CD4-positive, alpha-beta T cell treated with Interleukin-1 beta for 1 hour (primary cell): ENCODE measurements around the gene HORMAD2.
A peak's percentile ranks its signal among the peaks of the same experiment; 100 is the strongest.
"Not testable (repeated sequence)": the region's sequence is repeated elsewhere in the genome, so short reads cannot be mapped to it uniquely, and the experiment has no call there.

ENCODE experiments used
- DNase-seq, 2 donors: peaks; one replicate each; pipeline ENCODE4 v3.0.0-alpha.2; 2020 to 2022

Gene HORMAD2

DNA sequence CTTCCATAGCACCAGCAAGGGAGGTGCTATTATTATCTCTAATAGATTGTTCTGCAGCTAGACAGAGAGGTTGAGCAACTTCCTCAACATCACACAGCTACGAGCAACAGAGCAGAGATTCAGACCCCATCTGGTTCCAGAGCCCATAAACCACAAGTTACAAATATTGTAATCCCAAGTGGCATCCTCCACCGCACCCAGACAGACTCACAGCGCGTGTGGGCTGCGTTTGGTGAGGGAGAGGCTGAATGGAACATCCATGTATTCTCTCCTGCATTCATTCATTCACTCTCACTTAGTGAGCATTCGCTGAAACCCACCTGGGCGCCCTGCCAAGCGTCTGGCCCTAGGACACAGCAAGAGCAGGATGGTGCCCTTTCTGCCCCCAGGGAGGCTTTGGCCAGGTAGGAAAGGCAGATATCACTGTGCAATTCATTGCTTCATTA, 132.8 kb downstream of the HORMAD2 start:
- DNase-seq: peak in 1 of 2 donors; percentile 27

DNA sequence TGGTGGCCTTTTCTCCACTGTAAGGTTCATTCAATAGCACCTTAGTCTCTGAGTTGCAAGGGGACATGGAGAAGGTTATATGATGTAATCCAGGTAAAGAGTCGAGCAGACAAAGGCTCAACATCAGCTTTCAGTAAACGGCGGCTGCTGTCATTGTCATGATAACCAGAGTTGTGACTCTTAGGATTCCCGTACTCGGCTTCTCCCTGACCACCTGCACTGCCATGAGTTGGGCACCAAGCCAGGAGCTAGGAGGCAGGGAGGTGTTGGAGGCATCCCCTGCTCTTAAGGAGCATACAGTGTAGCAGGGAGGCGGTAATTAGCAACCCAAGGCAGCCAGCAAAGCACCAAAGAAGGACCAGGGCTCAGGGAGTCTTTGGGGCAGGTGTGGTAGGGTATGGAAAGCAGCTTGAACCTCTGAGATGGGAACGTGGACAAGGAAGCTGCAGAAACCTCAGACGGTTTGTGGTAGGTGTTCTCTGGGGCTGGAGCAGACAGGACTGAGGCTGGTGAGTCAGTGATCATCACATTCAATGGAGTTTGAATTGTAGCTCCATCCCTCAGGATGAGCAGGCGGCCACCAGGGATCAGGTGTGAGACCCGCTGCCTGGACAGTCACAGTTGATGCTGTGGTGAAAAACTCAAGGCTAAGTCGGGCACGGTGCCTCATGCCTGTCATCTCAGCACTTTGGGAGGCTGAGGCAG, 134.6 kb downstream of the HORMAD2 start:
- DNase-seq: no peak

DNA sequence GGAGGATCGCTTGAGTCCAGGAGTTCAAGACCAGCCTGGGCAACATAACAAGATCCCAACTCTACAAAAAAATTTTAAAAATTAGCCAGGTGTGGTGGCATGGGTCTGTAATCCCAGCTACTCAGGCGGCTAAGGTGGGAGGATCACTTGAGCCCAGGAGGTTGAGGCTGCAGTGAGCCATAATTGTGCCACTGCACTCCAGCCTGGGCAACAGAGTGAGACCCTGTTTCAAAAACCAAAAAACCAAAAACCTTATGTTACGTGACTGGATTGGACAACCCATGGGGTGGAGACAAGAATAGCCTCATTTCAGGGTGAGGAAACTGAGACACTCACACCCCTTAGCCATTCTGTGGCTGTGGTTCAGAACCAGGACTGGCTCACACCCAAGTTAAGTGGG, 136.0 kb downstream of the HORMAD2 start:
- not testable (repeated sequence) for DNase-seq

DNA sequence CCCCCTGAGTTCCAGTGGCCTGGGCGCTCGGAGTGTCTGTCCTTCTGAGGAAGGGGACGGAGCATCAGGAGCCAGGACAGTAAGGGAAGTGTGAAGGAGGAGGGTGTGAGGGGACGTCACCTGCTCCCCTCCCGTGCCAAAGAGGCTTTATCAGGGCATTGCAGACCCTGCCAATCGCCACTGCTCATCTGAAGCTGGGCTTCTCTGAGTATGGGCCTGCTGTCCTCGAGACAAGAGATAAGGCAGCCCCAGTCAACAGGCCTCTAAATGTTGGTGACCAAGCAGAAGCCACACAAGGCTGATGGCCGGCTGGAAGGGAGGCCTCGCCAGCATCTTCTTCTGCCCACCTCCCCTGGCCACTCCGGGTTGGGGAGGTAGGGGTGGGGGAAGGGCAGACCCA, 136.4 kb downstream of the HORMAD2 start:
- no peak for DNase-seq

DNA sequence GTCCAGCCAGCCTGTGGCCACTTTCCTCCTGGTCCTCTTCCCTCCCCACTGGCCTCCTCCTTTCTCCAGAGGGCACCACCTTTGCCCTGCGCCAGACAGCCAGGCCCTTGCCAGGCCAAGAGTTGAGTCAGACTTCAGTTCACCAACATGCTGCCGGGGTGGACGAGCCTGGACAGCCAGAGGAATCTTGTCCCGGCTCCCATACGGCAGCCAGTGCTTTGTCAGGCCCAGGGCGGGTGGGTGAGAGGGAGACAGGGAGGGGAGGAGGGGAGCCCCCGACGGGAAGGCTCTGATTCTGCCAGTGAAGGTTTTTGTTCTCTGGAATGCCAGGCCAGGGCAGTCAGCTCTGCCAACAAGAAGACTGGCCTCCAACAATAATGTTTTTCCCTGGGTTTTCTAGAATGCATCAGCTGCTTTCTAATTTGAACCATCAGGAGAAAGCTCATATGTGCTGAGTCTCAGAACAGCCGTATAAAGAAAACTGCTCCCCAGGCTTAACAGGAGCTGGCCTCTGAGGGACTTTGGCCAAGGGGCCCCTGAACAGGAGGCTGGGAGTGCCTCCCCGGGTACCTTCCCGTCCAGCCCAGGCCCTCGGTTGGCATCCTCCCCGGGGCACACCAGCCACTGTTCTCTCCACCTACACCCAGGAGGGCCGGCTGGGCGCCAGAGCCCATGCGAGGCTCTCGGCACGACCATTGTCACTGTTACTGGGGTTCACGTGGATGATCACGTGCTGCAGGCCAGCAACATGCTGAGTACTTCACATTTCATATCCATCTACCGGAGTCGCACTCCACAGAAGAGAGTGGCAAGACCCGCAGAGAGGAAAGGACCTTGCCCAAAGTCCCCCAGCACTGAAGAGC, 137.7 kb downstream of the HORMAD2 start:
- no peak for DNase-seq

DNA sequence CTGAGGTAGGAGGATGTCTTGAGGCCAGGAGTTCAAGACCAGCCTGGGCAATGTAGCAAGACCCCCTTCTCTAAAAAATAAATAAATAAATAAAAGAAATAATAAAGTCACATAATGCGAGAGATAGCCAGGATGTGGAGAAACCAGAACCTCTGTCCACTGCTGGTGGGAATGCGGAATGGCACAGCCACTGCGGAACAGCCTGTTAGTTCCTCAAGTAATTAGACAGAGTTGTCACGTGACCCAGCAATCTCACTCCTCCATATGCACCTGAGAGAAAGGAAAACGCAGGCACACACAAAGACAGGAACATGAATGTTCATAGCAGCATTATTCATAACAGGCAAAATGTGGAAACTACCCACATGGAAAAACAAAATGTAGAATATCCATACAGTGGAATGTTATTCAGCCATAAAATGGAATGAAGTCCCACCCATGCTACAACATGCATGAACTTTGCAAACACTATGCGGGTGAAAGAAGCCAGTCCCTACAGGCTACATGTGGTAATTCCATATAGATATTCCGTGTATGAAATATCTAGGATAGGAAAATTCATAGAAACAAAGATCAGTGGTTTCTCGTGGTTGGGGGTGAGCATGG, 138.9 kb downstream of the HORMAD2 start:
- DNase-seq: no peak

DNA sequence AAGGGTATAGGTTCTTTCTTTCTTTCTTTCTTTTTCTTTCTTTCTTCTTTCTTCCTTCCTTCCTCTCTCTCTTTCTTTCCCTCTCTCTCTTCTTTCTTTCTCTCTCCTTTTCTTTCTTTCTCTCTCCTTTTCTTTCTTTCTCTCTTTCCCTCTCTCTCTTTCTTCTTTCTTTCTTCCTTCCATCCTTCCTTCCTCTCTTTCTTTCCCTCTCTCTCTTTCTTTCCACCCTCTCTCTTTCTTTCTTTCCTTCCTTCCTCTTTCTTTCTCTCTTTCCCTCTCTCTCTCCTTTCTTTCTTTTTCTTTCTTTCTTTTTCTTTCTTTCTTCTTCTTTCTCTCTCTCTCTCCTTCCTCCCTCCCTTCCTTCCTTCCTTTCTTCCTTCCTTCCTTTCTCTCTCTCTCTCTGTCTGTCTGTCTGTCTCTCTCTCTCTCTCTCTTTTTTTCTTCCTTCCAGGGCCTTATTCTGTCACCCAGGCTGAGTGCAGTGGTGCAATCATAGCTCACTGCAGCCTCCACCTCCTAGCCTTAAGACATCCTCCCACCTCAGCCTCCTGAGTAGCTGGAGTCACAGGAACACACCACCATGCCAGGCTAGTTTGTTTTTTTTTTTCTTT, 139.5 kb downstream of the HORMAD2 start:
- no peak for DNase-seq

DNA sequence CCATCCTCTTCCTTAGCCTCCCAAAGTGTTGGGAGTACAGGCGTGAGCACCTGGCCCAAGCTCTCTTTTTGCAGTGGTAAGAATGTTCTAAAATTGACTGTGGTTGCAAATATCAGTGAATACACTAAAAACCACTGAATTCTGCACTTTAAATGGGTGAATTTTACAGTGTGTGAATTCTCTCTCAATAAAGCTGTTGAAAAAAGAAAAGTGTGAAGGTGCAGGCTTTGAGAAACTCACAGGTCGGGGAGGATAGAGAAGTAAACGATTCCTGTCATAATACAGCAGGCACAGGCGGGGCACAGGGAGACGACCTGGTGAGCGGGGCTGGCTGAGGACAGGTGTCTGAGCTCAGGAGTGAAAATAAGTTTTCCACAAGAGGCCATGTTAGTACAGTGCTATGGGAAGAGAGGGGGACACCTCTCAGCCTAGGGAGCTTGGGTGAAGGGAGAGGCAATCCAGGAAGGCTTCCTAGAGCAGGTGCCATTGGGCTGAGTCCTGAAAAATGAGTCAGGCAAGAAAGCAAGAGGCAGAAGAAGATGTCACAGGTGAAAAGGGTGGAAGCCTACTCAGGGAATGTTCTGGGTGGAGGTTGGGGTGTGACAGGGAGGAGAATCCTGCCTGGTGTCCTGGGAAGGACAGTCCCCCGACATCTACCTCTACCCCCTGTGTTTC, 140.2 kb downstream of the HORMAD2 start:
- no peak for DNase-seq

DNA sequence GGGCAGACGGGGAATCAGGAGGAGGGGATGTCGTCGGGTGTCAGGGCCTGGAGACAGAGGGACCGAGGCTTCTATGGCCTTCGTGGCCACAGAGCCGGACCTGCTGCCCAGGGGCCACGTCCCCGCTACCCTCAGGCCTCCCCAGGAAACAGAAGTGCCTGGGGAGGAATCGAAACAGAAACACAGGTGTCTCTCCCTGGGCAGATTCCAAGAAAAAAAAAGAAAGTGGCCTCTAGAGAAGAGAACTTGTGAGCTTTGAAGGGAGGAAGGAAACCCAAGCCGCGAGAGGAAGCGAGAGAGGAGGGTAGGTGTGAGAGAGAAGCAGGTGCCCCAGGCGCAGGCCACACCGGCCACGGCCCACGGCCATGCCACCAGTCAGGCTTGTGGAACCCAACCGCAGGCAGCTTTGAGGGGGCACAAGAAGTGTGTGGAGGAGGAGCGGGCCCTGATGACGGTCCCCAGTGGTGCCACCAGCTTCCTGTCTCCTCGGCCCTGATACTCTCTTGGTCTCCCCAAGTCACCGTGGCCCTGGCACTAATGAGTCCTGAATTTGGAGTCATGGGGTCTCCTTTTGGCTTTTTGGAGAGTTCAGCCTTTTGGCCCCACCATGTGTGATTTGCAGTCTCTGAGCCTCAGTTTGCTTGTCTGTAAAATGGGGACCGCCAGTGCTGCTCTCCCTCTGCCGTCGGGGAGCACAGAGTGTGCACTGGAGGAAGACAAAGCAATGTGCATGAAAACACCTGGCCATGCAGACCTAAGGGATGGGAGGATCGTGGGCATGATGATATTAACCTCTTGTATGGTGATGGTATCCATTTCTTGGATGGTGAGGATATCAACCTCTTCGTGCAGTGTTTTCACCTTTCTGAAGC, 141.1 kb downstream of the HORMAD2 start:
- DNase-seq: peak; percentile 61 to 72

DNA sequence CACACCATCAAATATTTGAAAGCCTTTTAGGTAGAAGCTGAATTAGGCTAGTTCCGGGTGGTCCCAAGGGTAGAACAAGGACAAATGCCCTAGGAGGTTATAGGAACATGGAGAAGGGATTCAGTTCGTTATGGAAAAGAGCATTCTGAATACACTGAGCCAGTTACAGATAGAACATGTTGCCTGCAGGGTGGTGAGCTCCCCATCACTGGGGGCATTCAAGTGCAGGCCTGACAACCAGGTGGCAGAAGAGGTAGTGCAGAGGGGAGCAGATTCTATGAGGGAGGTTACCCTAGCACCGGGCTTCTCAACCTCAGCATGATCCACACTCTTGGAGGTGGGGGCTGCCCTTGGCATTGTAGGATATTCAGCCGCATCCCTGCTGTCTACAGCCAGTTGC, 142.1 kb downstream of the HORMAD2 start:
- no peak for DNase-seq

DNA sequence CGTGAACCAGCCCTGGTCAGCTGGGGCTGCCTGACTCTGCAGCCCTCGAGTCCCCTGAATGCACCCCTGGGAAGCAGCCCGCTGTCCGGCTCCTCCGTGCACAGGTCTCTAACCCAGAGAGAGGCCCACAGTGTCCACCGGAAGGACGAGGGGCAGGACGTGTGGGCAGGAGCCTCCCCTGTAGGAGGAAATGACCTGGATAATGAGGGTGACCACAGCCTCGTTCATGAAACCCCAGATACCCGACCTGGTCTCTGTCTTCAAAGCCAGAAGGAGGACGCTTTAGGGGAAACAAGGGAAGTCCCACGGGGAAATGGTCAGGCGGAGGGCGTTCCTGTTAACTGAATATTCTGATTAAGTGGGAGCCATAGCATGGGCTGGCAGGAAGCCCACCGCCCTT, 143.0 kb downstream of the HORMAD2 start:
- DNase-seq: no peak

DNA sequence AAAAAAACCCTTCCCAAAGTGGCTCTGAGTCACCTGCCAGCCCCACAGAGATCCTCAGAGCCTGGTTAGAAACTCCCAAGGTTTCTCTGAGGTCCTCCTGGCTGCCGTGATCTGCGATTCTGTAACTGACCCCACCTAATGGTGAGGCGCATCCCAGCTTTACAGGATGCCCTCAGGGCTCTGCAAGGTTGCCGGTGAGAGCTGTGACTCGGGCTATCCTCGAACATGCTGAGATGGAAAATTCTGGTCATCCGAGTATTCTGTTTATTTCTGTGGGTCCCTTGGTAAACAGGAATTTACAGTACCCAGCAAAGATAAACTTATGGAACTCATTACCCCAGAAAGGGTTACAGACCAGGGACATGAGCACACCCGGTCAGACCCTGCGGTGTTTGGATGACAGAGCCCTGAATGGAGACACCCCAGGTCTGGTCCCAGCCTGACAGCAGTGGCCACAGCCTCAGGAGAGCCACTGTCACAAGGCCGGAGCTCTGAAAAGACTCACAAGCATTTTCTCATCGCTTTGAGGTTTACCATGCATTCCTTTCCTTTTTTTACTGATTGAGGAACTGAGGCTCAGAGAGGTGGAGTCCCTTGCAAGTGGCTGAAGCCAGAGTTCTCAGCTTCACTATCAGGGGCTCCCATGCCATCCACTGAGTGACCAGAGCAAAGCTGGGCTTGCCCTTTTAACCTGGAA, 144.0 kb downstream of the HORMAD2 start:
- no peak for DNase-seq

DNA sequence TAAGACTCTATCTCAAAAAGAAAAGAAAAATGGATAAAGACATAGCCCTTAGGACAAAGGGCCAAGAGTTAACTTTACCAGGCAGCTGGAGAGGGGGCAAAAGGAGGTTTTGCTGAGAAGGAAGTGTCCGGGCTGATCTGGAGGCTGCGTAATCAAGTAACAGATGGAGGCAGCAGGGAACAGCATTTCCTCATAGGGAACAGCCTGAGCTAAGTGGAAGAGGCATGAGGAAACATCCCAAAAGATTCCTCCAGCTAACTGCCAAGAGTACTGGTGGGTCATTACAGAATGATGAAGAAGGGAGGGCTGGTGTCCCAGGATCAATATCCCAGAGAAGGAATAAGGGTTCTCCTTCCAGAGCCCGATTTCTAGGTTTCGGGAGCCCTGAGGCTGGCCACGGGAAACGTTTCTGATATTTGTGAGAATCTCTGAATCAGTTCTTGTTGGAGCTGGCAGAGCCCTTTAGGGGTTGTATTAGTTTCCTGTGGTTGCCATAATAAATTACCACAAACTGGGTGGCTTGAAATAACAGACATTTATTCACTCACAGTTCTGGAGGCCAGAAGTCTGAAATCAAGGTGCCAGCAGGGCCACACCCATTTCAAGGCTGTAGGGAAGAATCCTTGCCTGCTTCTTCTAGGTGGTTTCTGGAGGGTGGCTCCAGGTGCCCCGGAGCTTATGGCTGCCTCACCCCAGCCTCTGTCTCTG, 145.1 kb downstream of the HORMAD2 start:
- no peak for DNase-seq

DNA sequence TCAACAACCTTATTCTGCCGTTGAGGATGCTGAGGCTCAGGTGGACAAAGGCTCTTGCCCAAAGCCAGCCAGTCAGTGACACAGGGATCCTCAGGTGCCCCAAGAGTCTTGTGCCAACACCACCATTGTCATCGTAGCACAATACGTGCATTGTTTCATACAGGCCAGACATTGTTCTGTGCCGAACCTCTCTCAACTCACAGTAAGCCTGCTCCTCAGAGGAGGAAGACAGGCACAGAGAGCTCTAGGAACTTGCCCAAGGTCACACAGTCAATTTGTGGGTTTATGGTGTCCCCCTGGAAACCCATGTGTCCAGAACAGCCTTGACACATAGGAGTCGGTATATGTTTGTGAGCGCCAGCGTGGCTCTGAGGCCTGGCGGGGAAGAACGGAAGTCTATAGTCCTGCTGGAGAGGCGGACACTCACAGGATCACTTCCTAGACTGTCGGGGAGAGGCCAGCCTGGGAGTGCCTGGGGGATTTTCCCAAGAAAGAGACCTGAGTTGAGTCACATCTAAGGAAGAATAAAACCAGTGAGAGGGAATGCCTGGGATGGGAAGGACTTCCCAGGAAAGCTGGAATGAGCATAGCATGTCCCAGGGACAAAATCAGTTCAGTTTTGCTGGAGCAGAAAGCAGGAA, 146.0 kb downstream of the HORMAD2 start:
- DNase-seq: no peak
